ENCODE data around the gene DBNL.

- TF ChIP-seq CTCF (IDR thresholded peaks at IDR 0.05; ENCODE audit: low read depth, low read length, missing input control) (no peak), RAD21 (IDR thresholded peaks at IDR 0.05) (no peak), TAF1 (conservative IDR thresholded peaks at IDR 0.05) (no peak), ATF3 (IDR thresholded peaks at IDR 0.05) (no peak), MAX (IDR thresholded peaks at IDR 0.05) (no peak), FOXA1 (IDR thresholded peaks at IDR 0.05) (no peak), GABPA (IDR thresholded peaks at IDR 0.05 in 1 of 2, conservative IDR thresholded peaks at IDR 0.05 in 1 of 2) (no peak), EGR1 (IDR thresholded peaks at IDR 0.05; ENCODE audit: low read depth in 2 of 2) (no peak)
These were observed 48.7 kb downstream of the DBNL start for GRCh38 chr7:44093102-44093641.

All from liver (tissue), 3 donors.